ENCODE data around the gene DOCK4.
A peak's percentile ranks its signal among the peaks of the same experiment; 100 is the strongest.

Gene DOCK4

GRCh38 chr7:112073530-112073929 lies 132.7 kb downstream of the DOCK4 start:
- no peak for DNase-seq

DNA sequence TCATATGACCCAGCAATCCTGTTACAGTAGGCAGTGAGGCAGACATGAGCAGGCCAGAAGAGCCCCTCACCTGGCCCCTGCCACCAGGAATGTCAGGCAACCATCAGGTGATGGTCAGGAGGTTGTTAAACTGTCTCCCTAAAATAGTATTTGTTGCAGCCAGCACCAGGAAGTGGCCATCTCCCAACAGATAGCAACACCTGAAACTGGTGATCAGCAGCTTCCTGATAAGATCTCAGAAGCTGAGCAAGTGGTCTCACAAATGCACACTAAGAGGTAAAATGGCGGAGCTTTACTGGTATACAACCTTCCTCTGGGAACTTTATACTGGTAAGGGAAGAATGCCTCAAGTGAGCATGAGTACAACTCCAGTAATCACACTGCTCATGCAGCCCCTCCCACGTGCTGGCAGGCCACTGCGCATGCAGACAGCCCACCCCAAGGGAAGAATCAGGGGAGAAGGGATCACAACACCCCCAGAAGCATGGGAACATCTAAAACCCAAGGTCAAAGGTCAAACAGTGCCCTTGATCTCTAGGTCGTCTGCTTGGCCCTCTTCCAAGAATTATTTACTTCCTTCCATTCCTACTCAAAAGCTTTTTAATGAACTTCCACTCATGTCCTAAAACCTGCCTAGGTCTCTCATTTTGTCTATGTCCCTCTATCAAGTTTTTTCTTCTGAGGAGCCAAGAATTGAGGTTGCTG lies 133.5 kb downstream of the DOCK4 start:
- no peak for DNase-seq

DNA sequence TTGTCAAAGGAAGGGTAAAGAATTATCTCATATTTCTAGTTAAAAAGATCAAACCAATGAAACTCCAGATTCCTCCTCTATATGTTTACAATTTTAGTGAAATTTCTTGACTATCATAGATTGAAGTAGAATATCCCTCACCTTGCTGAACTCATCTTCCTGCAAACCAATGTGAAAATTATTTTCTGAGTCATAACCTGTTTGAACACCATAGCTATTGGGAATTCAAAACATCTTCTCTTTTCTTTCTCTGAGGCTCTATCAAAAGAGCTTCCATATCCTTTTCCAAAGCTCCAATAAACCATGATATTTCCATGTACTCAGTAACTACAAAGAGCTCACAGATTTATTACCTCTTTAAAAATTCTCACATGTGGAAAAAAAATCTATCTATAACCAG lies 134.3 kb downstream of the DOCK4 start:
- DNase-seq: no peak

GRCh38 chr7:112070674-112071256 lies 135.4 kb downstream of the DOCK4 start:
- no peak for DNase-seq

DNA sequence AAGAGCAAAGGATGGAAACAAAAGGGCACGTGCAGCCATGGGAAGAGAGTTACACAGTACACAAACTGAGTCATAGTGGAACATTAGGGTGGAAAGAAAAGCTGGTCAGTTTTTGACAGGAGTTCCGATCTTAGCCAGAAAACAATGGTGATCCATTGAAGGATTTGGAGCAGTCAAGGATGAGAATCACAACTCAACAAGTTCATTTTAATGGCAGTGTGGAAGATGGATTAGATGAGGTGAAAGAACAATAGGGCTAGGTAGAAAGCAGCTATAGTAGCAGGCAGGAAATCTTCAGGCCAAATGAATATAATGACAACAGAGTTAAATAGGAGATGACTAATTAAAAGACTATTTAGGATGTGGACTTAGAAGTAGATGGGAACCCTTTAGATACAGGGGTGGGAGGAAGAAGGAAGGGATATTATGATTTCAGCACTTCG lies 136.3 kb downstream of the DOCK4 start:
- DNase-seq: no peak

- DNase-seq: no peak
These were observed 137.2 kb downstream of the DOCK4 start for GRCh38 chr7:112068967-112069366.

DNA sequence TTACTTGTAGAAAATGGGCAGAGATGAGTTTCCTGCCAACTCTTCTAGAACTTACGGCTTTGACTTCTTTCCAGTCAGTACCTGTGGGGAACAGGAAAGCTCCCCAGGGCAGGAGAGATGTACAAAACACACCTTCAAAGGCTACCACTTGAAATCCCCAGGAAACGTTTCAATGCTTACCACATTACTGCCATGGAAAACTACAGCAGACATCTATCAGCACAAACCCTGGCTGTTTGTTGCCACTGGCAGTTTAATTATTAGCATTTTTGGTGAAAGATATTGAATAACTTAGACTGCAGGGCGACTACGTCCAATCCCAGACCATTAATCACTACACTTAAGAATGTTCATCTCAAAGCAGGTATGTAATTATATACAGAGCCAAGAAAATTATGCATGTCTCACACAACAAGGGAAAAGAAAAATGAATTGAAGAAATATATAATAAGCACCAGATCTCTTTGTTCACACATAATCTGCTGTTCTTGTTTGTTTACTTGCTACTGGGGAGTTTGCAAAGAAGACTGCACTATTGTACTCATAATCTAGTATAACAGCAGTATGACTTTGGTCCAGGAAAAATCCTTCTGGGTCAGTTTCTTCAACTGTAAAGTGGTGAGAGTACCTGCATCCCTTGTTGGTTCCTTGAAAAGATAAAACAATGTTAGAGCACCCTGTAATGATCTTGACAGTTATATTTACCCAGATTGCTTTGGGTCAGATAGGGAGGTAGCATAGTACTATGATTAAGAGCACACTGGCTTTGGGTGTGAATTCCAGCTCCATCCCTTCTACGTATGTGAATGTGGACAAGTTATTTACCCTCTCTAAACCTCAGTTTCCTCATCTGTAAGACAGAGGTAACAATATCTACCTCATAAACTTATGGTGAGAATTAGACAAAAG lies 138.3 kb downstream of the DOCK4 start:
- peak; percentile 39 for DNase-seq

DNA sequence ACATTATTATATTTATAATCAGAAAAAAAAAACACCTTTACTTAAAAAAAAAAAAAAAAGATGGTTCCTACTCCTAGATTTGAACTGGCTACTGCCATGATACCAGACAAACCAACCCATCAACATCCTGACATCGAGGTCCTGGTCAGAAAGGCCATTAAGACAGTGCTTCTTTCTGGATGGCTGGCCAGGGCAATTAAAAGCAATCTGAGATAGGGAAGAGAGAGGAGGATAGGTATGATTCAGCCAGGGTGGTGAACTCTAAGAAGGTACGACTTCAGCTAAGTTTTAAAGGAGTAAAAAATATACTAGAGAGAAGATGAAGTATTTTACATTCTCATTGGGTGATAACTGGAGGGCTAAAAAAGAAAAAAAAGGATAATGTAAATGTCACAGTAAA lies 139.0 kb downstream of the DOCK4 start:
- no peak for DNase-seq

DNA sequence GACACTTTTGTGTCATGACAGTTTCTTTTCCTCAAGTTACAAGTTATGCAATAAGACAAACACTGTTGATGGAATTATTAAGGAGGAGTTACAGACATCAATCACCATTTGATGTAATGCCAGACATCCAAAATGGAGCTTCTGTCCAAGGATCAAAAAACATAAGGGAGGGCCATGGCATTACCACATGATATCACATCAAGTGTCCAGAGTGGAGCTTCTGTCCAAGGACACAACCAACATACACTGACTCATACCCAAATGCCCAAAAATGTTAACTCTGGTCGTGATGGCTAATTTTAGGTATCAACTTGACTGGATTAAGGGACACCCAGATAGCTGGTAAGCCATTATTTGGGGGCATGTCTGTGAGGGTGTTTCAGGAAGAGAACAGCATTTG lies 140.4 kb downstream of the DOCK4 start:
- DNase-seq: no peak

DNA sequence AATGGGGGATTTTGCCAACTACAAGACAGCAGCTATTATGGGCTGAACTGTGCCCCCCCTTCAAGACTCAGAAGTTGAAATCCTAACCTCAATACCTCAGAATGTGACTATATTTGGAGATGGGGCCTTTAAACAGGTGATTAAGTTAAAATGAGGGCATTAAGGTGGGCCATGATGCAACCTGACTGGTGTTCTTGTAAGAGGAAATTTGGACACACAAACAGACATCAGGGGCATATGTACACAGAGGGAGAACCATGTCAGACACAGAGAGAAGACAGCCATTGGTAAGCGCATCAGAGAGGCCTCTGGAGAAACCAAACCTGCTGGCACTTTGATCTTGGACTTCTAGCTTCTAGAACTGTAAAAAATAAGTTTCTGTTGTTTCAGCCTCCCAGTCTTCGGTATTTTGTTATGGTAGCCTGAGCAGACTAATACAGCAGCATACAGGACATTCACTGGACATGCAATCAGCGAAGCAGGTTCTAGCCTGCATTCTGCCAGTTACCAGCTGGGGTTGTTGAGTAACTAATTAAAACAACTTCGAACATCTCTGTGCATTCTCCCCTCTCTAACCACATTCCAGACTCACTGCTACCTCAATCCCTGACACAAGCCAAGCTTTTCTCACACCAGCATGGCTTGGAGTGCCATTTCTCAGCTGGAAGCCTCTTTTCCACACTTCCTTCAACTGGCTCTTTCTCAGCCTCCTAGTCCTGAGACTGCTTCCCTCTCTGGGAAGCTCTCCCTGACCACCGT lies 141.4 kb downstream of the DOCK4 start:
- no peak for DNase-seq

DNA sequence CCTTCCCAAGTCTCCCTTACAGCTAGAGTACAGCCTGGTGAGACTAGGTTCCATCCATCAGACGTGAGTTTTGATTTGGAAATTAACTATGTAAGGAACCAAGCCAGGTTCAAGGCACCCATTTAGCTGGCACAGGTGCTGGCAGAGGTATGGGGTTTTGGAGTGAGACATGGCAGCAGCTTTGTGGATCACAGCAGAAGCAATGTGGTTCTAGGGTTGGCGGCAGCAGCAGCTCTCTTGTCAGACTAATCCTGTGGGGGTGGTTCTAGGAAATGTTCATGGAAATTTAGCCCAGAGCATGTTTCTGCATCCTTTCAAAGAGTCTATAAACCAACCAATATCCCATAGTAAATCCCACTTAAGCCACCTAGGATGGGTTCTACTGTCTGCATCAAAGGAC lies 142.2 kb downstream of the DOCK4 start:
- DNase-seq: no peak

GRCh38 chr7:112061051-112061450 lies 145.1 kb downstream of the DOCK4 start:
- no peak for DNase-seq

GRCh38 chr7:112060625-112061024 lies 145.6 kb downstream of the DOCK4 start:
- DNase-seq: no peak

GRCh38 chr7:112059675-112060074 lies 146.5 kb downstream of the DOCK4 start:
- no peak for DNase-seq

DNA sequence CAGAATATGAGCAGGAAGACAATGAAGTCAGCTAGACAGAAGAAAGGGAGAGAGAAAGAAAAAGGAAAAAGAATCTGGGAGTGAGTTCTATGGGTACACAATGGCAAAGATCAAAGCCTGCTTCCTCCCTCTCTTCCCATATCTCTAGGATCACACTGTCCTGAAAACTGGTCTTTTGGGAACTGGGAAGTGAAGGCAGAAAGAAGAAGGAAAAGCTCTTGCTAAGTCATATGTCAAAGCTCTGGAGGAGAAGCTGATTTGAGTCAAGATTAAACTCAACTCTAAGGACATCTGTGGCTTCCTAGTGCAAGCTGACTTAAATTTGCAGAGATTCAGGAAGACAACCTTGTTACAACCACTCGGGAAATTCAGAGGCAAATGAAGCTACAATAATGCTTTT lies 147.5 kb downstream of the DOCK4 start:
- no peak for DNase-seq

GRCh38 chr7:112056409-112056808 lies 149.8 kb downstream of the DOCK4 start:
- DNase-seq: peak; percentile 55

GRCh38 chr7:112053737-112054069 lies 152.5 kb downstream of the DOCK4 start:
- no peak for DNase-seq

DNA sequence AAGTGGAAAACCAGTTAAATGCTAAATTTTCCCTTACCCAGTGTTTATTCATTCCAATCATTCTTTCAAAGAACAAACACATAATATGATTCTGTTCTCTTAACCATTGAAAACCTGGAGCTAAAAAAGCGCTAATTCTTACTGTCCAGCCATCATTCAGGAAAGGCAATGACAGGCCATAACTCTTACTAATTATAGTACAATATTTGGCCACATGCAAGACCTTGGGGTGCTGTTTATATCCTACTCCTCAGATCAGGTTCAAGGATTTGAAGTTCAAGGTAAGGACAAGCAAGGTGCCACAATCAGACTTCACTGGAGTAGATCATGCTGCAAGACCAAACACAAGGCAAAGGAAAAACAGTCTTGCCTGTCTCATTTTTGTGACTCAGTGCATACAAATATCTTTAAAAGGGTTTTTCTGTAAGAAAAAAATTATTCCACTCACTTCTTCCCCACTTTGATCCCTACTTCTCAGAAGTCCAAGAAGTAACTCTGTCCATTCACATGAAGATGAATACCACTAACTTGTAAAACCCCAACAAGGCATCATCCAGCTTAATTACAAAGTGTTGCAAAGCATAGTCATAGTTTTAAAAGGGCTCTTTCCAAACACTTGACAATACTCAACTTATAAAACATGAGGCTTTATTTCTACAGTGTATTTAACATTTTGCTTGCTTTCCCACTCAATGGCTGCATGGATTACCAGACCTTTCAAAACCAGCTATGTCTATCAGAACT lies 153.0 kb downstream of the DOCK4 start:
- no peak for DNase-seq

DNA sequence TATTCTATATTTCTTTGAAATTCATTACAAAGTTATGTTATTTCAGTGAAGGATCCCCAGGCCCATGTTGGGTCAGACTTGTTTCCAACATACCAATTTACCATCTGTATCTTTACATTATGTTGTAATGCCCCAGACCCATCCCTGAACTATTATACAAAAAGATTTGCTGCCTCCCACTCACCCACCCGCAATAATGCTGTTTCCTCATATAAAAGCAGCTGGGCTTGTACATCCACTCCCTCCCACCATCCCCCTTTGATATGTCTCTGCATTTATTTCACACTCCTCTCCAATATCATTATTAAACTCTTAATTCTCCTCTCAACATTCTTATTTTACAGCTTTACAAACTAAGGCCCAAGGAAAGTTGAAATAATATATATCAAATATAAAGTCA lies 153.7 kb downstream of the DOCK4 start:
- no peak for DNase-seq

DNA sequence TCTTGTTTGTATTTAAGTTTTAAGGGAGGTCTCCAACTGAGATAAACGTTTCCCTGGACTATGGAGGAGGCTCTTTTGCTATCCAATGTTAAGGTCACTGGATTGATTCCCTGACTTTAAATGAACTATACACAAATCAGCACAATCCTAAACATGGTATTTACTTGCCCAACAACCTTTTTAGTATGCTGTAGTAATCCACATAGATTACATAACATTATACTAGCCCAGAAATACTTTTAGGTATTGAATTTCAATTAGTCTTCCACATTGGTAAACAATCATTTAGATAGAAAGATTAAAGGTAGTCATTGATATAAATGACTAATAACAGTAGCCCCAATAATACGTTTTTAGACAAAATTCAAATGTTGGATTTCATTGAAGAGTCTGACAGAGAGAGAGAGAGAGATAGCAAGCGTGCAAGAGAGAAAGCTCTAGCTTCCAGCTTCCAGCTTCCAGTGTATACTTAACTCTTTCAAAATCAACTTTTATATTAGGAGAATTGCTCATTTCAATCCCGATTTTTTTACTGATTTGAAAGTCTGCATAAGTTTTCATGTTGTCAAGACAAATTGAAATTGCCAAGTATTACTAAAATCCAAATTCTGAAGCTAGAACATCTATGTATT lies 155.8 kb downstream of the DOCK4 start:
- DNase-seq: no peak

GRCh38 chr7:112049555-112050249 lies 156.5 kb downstream of the DOCK4 start:
- DNase-seq: no peak

Measured in NCI-H345 (cell line).